GM13977 (cell line): Measurements from ENCODE around the gene CAMTA1.

Experiments used
- DNase-seq: peaks from one replicate; pipeline ENCODE4 v3.0.0; 2012; ENCODE audit warnings: low spot score
- in situ Hi-C: fragments of 300-500 bp; cut with MboI; formaldehyde crosslinking; loops from one replicate; pipeline ENCODE4 v1.12.0; 2022; ENCODE audit warnings: low sequenced_read_pairs, low pct_unique_long_range_greater_than_20kb, mixed read lengths, inconsistent platforms; ENCODE audit not compliant: unreplicated experiment
- TF ChIP-seq, protein P1 (sequence below): IDR thresholded peaks from 2 replicates; pipeline ENCODE4 v1.5.1; 2012; ENCODE audit warnings: mild to moderate bottlenecking, control low read depth; ENCODE audit not compliant: insufficient read depth; ENCODE audit errors: extremely low read depth, missing control alignments

Gene CAMTA1

GRCh38 chr1:7287013-7287412 lies 501.8 kb downstream of the CAMTA1 start:
- no peak for DNase-seq
- in situ Hi-C loops: no loop called here

DNA sequence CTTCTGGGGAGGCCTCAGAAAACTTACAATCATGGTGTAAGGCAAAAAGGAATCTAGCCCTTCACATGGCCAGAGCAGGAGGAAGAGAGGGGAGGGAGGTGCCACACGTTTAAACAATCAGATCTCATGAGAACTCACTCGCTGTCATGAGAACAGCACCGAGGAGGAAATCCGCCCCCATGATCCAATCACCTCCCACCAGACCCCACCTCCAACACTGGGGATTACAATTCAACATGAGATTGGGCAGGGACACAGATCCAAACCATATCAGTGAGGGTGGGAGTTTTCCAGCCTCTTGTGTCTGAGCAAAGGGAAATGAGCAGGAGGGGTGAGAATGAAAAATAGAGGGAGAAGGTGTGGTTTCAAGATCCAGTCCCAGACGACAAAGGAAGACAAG lies 503.7 kb downstream of the CAMTA1 start:
- in situ Hi-C loops: no loop called here
- TF ChIP-seq, protein P1, sequence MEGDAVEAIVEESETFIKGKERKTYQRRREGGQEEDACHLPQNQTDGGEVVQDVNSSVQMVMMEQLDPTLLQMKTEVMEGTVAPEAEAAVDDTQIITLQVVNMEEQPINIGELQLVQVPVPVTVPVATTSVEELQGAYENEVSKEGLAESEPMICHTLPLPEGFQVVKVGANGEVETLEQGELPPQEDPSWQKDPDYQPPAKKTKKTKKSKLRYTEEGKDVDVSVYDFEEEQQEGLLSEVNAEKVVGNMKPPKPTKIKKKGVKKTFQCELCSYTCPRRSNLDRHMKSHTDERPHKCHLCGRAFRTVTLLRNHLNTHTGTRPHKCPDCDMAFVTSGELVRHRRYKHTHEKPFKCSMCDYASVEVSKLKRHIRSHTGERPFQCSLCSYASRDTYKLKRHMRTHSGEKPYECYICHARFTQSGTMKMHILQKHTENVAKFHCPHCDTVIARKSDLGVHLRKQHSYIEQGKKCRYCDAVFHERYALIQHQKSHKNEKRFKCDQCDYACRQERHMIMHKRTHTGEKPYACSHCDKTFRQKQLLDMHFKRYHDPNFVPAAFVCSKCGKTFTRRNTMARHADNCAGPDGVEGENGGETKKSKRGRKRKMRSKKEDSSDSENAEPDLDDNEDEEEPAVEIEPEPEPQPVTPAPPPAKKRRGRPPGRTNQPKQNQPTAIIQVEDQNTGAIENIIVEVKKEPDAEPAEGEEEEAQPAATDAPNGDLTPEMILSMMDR: no peak
- no peak for DNase-seq

More at GRCh38 chr1:7287013-7287412, 501.8 kb downstream of the CAMTA1 start:
- TF ChIP-seq, protein P1: no peak

GRCh38 chr1:7289694-7290093 lies 504.4 kb downstream of the CAMTA1 start:
- in situ Hi-C loops: no loop called here
- no peak for DNase-seq
- TF ChIP-seq, protein P1: no peak

- in situ Hi-C loops: no loop called here
- DNase-seq: no peak
- TF ChIP-seq, protein P1: no peak
Observed at GRCh38 chr1:7290971-7291970, 506.0 kb downstream of the CAMTA1 start.

GRCh38 chr1:7292036-7292681 lies 506.9 kb downstream of the CAMTA1 start:
- no peak for DNase-seq
- TF ChIP-seq, protein P1: no peak
- in situ Hi-C loops: no loop called here

DNA sequence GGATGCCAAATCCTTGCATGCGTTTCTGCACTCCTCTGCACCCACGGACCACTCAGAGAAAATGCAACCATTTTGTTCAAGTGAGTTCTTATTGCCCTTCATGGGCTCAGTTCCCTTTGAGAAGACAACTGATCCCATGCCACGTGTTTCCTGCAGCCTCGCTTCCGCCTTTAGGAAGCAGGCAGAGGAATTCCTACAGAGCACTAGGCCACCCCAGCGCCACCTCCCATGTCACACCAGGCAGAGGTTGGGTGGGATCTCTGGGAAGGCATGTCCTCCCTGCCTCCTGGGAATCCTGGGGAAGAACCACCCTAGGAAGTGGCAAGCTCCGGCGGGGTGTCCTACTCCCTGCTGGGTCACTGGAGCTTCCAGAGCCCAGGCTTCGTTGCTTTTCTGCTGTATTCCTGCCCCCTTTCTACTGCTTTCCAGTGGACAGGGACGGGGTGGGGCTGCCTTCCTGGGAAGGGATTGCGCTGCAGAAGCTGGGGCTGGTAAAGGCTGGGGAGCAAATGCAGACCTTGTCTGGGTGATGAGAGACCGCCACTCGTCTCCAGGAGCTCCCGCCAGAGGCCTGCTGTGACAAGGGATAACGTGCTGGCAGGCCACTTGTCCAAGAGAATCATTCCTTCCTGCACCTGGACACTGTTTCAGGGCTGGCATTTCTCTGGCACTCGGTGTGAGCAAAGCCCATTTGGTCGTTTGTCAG lies 507.6 kb downstream of the CAMTA1 start:
- TF ChIP-seq, protein P1: no peak
- DNase-seq: no peak
- in situ Hi-C loops: no loop called here
